ENCODE data around the gene PAPLN. TPM values are rescaled to one million over a fixed set of nuclear protein-coding genes. Genes with fewer than 3 reads are reported as not detected.

Gene PAPLN
- total RNA-seq, 1 donor from 2014 or later: 4.1 TPM

DNA sequence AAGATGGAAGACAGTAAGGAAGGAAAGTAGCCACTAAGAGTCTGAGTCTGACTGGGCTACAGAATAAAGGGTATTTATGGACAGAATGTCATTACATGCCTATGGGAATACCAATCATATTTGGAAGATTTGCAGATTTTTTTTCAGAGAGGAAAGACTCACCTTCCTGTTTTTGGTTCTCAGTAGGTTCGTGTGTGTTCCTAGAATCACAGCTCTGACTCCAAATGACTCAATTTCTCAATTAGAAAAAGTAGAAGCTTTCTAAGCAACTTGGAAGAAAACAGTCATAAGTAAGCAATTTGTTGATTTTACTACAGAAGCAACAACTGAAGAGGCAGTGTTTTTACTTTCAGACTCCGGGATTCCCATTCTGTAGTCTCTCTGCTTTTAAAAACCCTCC lies 15.4 kb upstream of the PAPLN start:
- TF ChIP-seq, protein P1, sequence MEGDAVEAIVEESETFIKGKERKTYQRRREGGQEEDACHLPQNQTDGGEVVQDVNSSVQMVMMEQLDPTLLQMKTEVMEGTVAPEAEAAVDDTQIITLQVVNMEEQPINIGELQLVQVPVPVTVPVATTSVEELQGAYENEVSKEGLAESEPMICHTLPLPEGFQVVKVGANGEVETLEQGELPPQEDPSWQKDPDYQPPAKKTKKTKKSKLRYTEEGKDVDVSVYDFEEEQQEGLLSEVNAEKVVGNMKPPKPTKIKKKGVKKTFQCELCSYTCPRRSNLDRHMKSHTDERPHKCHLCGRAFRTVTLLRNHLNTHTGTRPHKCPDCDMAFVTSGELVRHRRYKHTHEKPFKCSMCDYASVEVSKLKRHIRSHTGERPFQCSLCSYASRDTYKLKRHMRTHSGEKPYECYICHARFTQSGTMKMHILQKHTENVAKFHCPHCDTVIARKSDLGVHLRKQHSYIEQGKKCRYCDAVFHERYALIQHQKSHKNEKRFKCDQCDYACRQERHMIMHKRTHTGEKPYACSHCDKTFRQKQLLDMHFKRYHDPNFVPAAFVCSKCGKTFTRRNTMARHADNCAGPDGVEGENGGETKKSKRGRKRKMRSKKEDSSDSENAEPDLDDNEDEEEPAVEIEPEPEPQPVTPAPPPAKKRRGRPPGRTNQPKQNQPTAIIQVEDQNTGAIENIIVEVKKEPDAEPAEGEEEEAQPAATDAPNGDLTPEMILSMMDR (conservative IDR thresholded peaks at IDR 0.05): no peak
- DNase-seq (ENCODE audit: low read depth, low spot score): no peak
- Mint-ChIP-seq H3K27ac (ENCODE audit: unreplicated experiment) (no peak overlapping the region), H3K27me3 (ENCODE audit: low read depth) (no peaks in the 10 kb centered on the region), H3K4me3 (no peak overlapping the region), H3K36me3 (ENCODE audit: low read depth) (peaks cover 16% of the 10 kb centered on the region), H3K4me1 (peaks cover 32% of the 10 kb centered on the region), H3K9me3 (no peaks in the 10 kb centered on the region)

DNA sequence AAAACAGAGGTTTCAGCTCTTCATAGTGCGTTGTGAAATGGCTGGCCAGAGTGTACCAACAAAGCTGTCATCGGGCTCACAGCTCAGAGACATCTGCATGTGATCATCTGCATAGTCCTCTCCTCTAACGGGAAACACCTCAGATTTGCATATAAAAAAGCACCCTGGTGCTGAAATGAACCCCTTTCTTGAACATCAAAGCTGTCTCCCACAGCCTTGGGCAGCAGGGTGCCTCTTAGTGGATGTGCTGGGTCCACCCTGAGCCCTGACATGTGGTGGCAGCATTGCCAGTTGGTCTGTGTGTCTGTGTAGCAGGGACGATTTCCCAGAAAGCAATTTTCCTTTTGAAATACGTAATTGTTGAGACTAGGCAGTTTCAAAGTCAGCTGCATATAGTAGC lies 14.3 kb upstream of the PAPLN start:
- peaks cover 13% of the 10 kb centered on the region for H3K36me3 Mint-ChIP-seq (ENCODE audit: low read depth)
- no peak overlapping the region for H3K27ac Mint-ChIP-seq (ENCODE audit: unreplicated experiment)
- peaks cover 32% of the 10 kb centered on the region for H3K4me1 Mint-ChIP-seq
- no peak overlapping the region for H3K4me3 Mint-ChIP-seq
- no peak for DNase-seq (ENCODE audit: low read depth, low spot score)
- no peaks in the 10 kb centered on the region for H3K27me3 Mint-ChIP-seq (ENCODE audit: low read depth)
- no peaks in the 10 kb centered on the region for H3K9me3 Mint-ChIP-seq
- TF ChIP-seq, protein P1 (conservative IDR thresholded peaks at IDR 0.05): no peak

DNA sequence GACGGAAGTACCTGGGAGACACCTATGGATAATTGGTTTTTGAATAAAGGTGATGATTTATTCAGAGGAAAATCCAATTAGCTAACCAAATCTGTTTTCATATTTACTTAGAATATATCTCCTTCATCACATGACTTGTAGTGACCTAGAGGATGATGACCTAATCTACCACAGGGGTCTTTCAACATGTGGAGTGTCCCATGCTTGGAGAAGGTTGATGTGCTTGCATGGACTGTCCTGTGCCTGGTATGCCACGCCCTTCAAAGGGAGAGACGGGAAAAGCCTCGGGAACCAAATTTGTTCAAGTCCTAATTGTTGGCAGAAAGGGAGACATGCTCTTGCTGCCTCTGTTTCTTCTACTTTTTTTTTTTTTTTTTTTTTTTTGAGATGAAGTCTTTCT lies 11.8 kb upstream of the PAPLN start:
- Mint-ChIP-seq H3K27ac (ENCODE audit: unreplicated experiment) (no peak overlapping the region), H3K9me3 (no peaks in the 10 kb centered on the region), H3K27me3 (ENCODE audit: low read depth) (no peaks in the 10 kb centered on the region), H3K4me3 (no peak overlapping the region), H3K4me1 (peaks cover 18% of the 10 kb centered on the region), H3K36me3 (ENCODE audit: low read depth) (peaks cover 3% of the 10 kb centered on the region)
- no peak for DNase-seq (ENCODE audit: low read depth, low spot score)
- TF ChIP-seq, protein P1 (conservative IDR thresholded peaks at IDR 0.05): no peak

DNA sequence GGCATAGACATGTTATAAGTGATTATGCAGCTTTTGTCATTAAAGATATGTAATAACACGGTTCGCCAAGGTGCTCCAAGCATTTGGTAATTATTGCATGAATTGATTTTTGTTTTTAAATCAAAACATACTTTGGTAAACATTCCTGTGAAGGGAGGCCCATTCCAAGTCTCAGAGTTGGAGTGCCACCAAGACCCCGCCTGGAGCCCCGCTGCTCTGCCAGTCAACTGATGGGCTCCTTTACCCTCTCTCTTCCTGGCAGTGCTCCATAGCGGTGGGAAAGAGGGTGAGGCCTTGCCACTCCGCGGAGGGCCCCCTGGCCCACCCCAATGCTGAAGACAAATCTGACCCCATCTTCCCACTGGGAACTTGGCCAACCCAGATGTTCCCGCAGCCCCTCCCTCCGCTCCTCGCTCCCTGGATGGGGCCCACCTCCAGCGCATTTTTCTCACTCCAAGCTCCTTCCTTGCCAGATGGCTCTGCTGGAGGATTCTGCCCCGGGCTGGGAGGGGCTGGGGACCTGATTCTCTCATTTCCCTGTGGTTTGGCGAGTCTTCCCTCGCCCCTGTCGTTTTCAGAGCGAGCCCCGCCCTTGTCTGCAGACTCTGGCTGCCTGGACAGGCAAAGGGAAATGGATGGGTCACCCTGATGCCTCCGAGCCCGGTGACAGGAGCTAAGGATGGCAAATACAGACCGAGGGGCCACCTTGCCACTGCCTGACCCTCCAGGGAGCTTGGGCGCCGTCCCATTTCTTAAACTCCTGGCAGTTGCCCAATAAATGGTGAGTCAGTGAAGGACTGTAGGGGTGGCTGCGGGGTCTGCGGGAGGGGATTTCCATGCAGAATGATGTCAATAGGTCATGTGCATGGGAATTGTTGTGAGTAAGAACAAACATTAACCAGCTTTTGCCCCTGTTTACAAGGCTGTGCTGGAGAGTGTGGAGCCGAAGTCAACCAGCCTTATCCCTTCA lies 9.2 kb upstream of the PAPLN start:
- Mint-ChIP-seq H3K4me3 (no peak overlapping the region), H3K27ac (ENCODE audit: unreplicated experiment) (no peak overlapping the region), H3K27me3 (ENCODE audit: low read depth) (peaks cover 7% of the 10 kb centered on the region), H3K9me3 (no peaks in the 10 kb centered on the region), H3K36me3 (ENCODE audit: low read depth) (peaks cover 3% of the 10 kb centered on the region), H3K4me1 (peaks cover 8% of the 10 kb centered on the region)
- DNase-seq (ENCODE audit: low read depth, low spot score): no peak
- TF ChIP-seq, protein P1 (conservative IDR thresholded peaks at IDR 0.05): no peak

DNA sequence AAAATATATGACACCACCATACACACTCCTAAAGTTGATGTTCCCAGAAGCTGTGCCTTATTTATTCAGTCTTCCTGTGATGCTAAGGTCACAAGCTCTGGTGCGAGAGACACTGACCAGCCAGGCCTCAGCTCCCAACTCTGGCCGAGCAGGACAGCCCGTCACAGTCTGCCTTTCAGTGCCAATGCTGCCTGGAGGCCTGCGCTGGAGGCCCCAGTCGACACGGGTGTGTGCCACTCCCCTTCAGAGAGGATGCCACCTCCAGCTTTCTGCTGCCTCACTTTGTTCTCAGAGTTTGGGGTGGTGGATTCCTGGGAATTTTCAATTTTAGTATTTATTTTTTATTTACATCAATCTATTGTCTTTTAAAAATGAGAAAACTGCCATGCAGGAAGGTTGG lies 7.3 kb upstream of the PAPLN start:
- H3K36me3 Mint-ChIP-seq (ENCODE audit: low read depth): no peaks in the 10 kb centered on the region
- H3K27ac Mint-ChIP-seq (ENCODE audit: unreplicated experiment): no peak overlapping the region
- H3K4me3 Mint-ChIP-seq: no peak overlapping the region
- TF ChIP-seq, protein P1 (conservative IDR thresholded peaks at IDR 0.05): no peak
- H3K9me3 Mint-ChIP-seq: no peaks in the 10 kb centered on the region
- DNase-seq (ENCODE audit: low read depth, low spot score): no peak
- peaks cover 16% of the 10 kb centered on the region for H3K27me3 Mint-ChIP-seq (ENCODE audit: low read depth)
- H3K4me1 Mint-ChIP-seq: peaks cover 19% of the 10 kb centered on the region
